Liver (tissue), 9 donors: ENCODE data around the gene PLEKHA6. TPM values are rescaled to one million over a fixed set of nuclear protein-coding genes. Genes with fewer than 3 reads are reported as not detected.

Source experiments
- DNase-seq: peaks from one replicate; pipeline ENCODE4 v3.0.0-alpha.2; 2017; ENCODE audit warnings: low spot score
- H3K27ac ChIP-seq, 2 donors: one replicate each; pipeline ENCODE4 v1.7.0; 2013; ENCODE audit warnings: inconsistent platforms in 2 of 2, low read length in 2 of 2, control low read depth in 1 of 2, low read depth in 1 of 2, mild to moderate bottlenecking in 1 of 2
- H3K27me3 ChIP-seq, 4 donors: one replicate each; pipeline versions ENCODE4 v1.6.1 to v1.7.0; 2013; ENCODE audit warnings: low read length in 3 of 4, inconsistent platforms in 1 of 4, mild to moderate bottlenecking in 1 of 4, moderate library complexity in 1 of 4; ENCODE audit not compliant: control insufficient read depth in 4 of 4, insufficient read depth in 4 of 4
- H3K36me3 ChIP-seq, 4 donors: one replicate each; pipeline versions ENCODE4 v1.6.1 to v1.7.0; 2013; ENCODE audit warnings: low read length in 3 of 4, mild to moderate bottlenecking in 3 of 4, low read depth in 1 of 4, moderate library complexity in 1 of 4; ENCODE audit not compliant: control insufficient read depth in 4 of 4, insufficient read depth in 3 of 4
- H3K4me1 ChIP-seq, 4 donors: one replicate each; pipeline versions ENCODE4 v1.6.1 to v1.7.0; 2013; ENCODE audit warnings: low read length in 3 of 4, mild to moderate bottlenecking in 3 of 4, moderate library complexity in 1 of 4; ENCODE audit not compliant: control insufficient read depth in 4 of 4, insufficient read depth in 4 of 4
- H3K4me3 ChIP-seq, 3 donors: one replicate each; pipeline versions ENCODE4 v1.6.1 to v1.7.0; 2013; ENCODE audit warnings: low read length in 3 of 3, control low read depth in 1 of 3, low read depth in 1 of 3, mild to moderate bottlenecking in 1 of 3
- H3K9ac ChIP-seq, 2 donors: one replicate each; pipeline ENCODE4 v1.7.0; 2013; ENCODE audit warnings: low read length in 2 of 2, mild to moderate bottlenecking in 2 of 2, moderate library complexity in 2 of 2, control low read depth in 1 of 2, low read depth in 1 of 2
- H3K9me3 ChIP-seq, 4 donors: one replicate each; pipeline versions ENCODE4 v1.6.1 to v1.7.0; 2013; ENCODE audit warnings: low read length in 3 of 4; ENCODE audit not compliant: control insufficient read depth in 4 of 4
- FOXA1 ChIP-seq: IDR thresholded peaks from 2 replicates; pipeline ENCODE4 v1.6.1; 2016; ENCODE audit warnings: antibody characterized with exemption
- FOXA2 ChIP-seq: IDR thresholded peaks from 2 replicates; pipeline ENCODE4 v1.6.1; 2016; ENCODE audit warnings: antibody characterized with exemption
- GABPA ChIP-seq, 2 donors: IDR thresholded peaks in 1 of 2; conservative IDR thresholded peaks in 1 of 2; 2 replicates each; pipeline ENCODE4 v1.6.1; 2016; ENCODE audit warnings: antibody characterized with exemption in 2 of 2, mild to moderate bottlenecking in 1 of 2, moderate library complexity in 1 of 2
- HNF4A ChIP-seq, 2 donors: conservative IDR thresholded peaks; 2 replicates each; pipeline ENCODE4 v1.6.1; 2016; ENCODE audit warnings: antibody characterized with exemption in 2 of 2, mild to moderate bottlenecking in 2 of 2
- HNF4G ChIP-seq: IDR thresholded peaks from 2 replicates; pipeline ENCODE4 v1.6.1; 2016; ENCODE audit warnings: antibody characterized with exemption
- JUND ChIP-seq, 2 donors: IDR thresholded peaks; 2 replicates each; pipeline ENCODE4 v1.6.1; 2016; ENCODE audit warnings: antibody characterized with exemption in 2 of 2
- NR2F2 ChIP-seq: IDR thresholded peaks from 2 replicates; pipeline ENCODE4 v1.6.1; 2016; ENCODE audit warnings: antibody characterized with exemption
- RAD21 ChIP-seq, 2 donors: IDR thresholded peaks; 2 replicates each; pipeline ENCODE4 v1.6.1; 2016; ENCODE audit warnings: antibody characterized with exemption in 2 of 2, mild to moderate bottlenecking in 2 of 2
- REST ChIP-seq: IDR thresholded peaks from 2 replicates; pipeline ENCODE4 v1.6.1; 2016; ENCODE audit warnings: antibody characterized with exemption, mild to moderate bottlenecking
- RXRA ChIP-seq, 2 donors: IDR thresholded peaks; 2 replicates each; pipeline ENCODE4 v1.6.1; 2017 to 2018; ENCODE audit warnings: antibody characterized with exemption in 2 of 2, mild to moderate bottlenecking in 1 of 2
- SP1 ChIP-seq: IDR thresholded peaks from 2 replicates; pipeline ENCODE4 v1.6.1; 2018; ENCODE audit warnings: antibody characterized with exemption, mild to moderate bottlenecking
- TAF1 ChIP-seq: conservative IDR thresholded peaks from 2 replicates; pipeline ENCODE4 v1.6.1; 2016; ENCODE audit warnings: antibody characterized with exemption, mild to moderate bottlenecking
- YY1 ChIP-seq: IDR thresholded peaks from 2 replicates; pipeline ENCODE4 v1.6.1; 2016; ENCODE audit warnings: antibody characterized with exemption, mild to moderate bottlenecking
- WGBS: extraction: QIAGEN DNeasy Blood & Tissue Kit; methylation state at CpG from one replicate; pipeline ENCODE4 v1.1.7; 2013; 5-methylcytosine and 5-hydroxymethylcytosine counted together
- polyA plus RNA-seq, 2 donors: library from polyadenylated mRNA; stranded (reverse) in 1 of 2; unstranded in 1 of 2; fragments of 200-250 nt in 1 of 2; fragments of >200 nt in 1 of 2; fragmentation: Nextera tagmentation in 1 of 2; extraction: Ambion mirVana in 1 of 2; gene quantifications; one replicate each; pipeline versions ENCODE4 v1.2.1 to v1.2.3, GENCODE V29; 2013 to 2015
- total RNA-seq, 2 donors: library from RNA; depleted of rRNA; stranded (reverse); fragments of >200 nt; gene quantifications; one replicate each; pipeline ENCODE4 v1.2.3, GENCODE V29; 2014
- TF ChIP-seq, protein P1 (sequence below): IDR thresholded peaks from 2 replicates; pipeline ENCODE4 v1.6.1; 2016; ENCODE audit warnings: antibody characterized with exemption
- TF ChIP-seq, protein P2 (sequence below): fragments of 150-350 bp; IDR thresholded peaks from 2 replicates; pipeline ENCODE4 v1.5.1; 2017; ENCODE audit warnings: improper control_type of control experiment, low read depth, low read length; ENCODE audit not compliant: missing input control
- TF ChIP-seq, protein P3 (sequence below): IDR thresholded peaks from 2 replicates; pipeline ENCODE4 v1.6.1; 2016; ENCODE audit warnings: antibody characterized with exemption
- TF ChIP-seq, protein P4 (sequence below): IDR thresholded peaks from 2 replicates; pipeline ENCODE4 v1.6.1; 2016; ENCODE audit warnings: antibody characterized with exemption
- donor health status: healthy.
- donor health status: healthy.
- donor health status: healthy.
- donor health status: healthy.
- donor health status: healthy.

Gene PLEKHA6
- total and polyA plus RNA-seq, 4 donors, result 5.3 to 12.8 (median 7.6) TPM

DNA sequence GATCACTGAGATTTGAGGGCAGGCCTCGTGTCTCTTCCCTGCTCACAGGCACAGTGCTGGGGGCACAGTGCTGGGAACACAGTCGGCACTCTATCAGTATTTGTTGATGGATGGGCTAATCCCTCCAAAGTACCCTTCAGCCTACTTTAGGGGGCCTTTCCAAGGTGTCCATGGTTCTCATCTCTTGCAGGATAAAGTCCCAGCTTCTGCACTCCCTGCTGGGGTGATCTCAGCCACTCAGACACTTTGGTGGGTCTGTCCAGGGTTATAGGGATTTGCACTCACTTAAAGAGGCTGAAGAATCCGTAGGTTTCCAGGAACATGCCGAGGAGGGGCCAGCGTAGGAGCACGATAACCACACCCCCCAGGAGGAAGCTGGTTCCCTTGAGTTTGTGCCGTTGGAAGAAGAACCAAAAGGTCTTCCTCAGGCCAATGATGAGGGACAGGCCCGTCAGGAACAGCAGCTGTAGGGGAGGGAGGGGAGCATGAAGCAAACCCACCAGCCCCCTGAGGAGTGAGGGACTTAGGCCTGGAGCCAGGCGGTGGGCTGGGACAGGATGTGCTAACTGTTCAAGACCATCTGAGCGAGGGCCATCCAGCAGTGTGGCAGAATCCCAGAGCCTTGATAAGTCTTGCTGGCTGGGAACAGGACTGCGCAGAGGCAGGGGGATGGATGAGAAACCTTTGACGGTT lies 158.2 kb downstream of the PLEKHA6 start:
- Histone ChIP-seq H3K4me1 (peaks cover 2 to 11% (median 9%) of the 10 kb centered on the region in 4 donors), H3K27me3 (no peaks in the 10 kb centered on the region), H3K36me3 (peaks cover 0 to 2% (median 0%) of the 10 kb centered on the region in 4 donors), H3K27ac (no peak overlapping the region), H3K9ac (no peak overlapping the region), H3K9me3 (no peaks in the 10 kb centered on the region), H3K4me3 (no peak overlapping the region)
- TF ChIP-seq, protein P1, sequence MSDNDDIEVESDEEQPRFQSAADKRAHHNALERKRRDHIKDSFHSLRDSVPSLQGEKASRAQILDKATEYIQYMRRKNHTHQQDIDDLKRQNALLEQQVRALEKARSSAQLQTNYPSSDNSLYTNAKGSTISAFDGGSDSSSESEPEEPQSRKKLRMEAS, result no peak
- TF ChIP-seq HNF4A (conservative IDR thresholded peaks at IDR 0.05) (no peak), TAF1 (no peak), HNF4G (no peak), FOXA2 (no peak), GABPA (IDR thresholded peaks at IDR 0.05 in 1 of 2, conservative IDR thresholded peaks at IDR 0.05 in 1 of 2) (no peak), REST (no peak), RXRA (IDR thresholded peaks at IDR 0.05) (no peak), RAD21 (IDR thresholded peaks at IDR 0.05) (no peak), NR2F2 (no peak), YY1 (no peak), FOXA1 (no peak), SP1 (no peak)
- TF ChIP-seq, protein P2, sequence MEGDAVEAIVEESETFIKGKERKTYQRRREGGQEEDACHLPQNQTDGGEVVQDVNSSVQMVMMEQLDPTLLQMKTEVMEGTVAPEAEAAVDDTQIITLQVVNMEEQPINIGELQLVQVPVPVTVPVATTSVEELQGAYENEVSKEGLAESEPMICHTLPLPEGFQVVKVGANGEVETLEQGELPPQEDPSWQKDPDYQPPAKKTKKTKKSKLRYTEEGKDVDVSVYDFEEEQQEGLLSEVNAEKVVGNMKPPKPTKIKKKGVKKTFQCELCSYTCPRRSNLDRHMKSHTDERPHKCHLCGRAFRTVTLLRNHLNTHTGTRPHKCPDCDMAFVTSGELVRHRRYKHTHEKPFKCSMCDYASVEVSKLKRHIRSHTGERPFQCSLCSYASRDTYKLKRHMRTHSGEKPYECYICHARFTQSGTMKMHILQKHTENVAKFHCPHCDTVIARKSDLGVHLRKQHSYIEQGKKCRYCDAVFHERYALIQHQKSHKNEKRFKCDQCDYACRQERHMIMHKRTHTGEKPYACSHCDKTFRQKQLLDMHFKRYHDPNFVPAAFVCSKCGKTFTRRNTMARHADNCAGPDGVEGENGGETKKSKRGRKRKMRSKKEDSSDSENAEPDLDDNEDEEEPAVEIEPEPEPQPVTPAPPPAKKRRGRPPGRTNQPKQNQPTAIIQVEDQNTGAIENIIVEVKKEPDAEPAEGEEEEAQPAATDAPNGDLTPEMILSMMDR, result no peak
- WGBS, result 90% methylated on average over 12 of the region's 12 CpGs
- no peak for DNase-seq

- H3K9ac ChIP-seq, result no peak overlapping the region
- no peak overlapping the region for H3K27ac ChIP-seq
- DNase-seq, result no peak
- TF ChIP-seq RXRA (IDR thresholded peaks at IDR 0.05) (no peak), JUND (IDR thresholded peaks at IDR 0.05) (no peak), TAF1 (no peak), HNF4G (no peak), REST (no peak), GABPA (IDR thresholded peaks at IDR 0.05 in 1 of 2, conservative IDR thresholded peaks at IDR 0.05 in 1 of 2) (no peak), NR2F2 (no peak), HNF4A (conservative IDR thresholded peaks at IDR 0.05) (no peak), RAD21 (IDR thresholded peaks at IDR 0.05) (no peak)
- TF ChIP-seq, protein P3, sequence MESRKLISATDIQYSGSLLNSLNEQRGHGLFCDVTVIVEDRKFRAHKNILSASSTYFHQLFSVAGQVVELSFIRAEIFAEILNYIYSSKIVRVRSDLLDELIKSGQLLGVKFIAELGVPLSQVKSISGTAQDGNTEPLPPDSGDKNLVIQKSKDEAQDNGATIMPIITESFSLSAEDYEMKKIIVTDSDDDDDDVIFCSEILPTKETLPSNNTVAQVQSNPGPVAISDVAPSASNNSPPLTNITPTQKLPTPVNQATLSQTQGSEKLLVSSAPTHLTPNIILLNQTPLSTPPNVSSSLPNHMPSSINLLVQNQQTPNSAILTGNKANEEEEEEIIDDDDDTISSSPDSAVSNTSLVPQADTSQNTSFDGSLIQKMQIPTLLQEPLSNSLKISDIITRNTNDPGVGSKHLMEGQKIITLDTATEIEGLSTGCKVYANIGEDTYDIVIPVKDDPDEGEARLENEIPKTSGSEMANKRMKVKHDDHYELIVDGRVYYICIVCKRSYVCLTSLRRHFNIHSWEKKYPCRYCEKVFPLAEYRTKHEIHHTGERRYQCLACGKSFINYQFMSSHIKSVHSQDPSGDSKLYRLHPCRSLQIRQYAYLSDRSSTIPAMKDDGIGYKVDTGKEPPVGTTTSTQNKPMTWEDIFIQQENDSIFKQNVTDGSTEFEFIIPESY, result no peak
- TF ChIP-seq, protein P2, result no peak
- TF ChIP-seq, protein P4, sequence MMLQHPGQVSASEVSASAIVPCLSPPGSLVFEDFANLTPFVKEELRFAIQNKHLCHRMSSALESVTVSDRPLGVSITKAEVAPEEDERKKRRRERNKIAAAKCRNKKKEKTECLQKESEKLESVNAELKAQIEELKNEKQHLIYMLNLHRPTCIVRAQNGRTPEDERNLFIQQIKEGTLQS, result no peak
These were observed 160.2 kb downstream of the PLEKHA6 start for GRCh38 chr1:204199579-204199978.

More at GRCh38 chr1:204199579-204199978, 160.2 kb downstream of the PLEKHA6 start:
- Histone ChIP-seq H3K4me1 (peaks cover 0 to 2% (median 0%) of the 10 kb centered on the region in 4 donors), H3K36me3 (peaks cover 0 to 2% (median 0%) of the 10 kb centered on the region in 4 donors), H3K27me3 (no peaks in the 10 kb centered on the region), H3K9me3 (no peaks in the 10 kb centered on the region), H3K4me3 (no peak overlapping the region)
- 82% methylated on average over 9 of the region's 9 CpGs for WGBS
